GM19025 (cell line): ENCODE results near the gene COL6A2.

Source experiments
- ATAC-seq: cut with Tn5 transposase; IDR thresholded peaks from one replicate; pipeline ENCODE4 v1.9.1; 2021; ENCODE audit warnings: mild to moderate bottlenecking, low read depth, moderate library complexity; ENCODE audit not compliant: unreplicated experiment

Gene COL6A2

GRCh38 chr21:46122758-46123683 is 25.1 kb downstream of the COL6A2 start:
- ATAC-seq, result no peak

GRCh38 chr21:46124083-46124925 is 26.4 kb downstream of the COL6A2 start:
- ATAC-seq, result no peak

GRCh38 chr21:46124926-46125845 is 27.3 kb downstream of the COL6A2 start:
- no peak for ATAC-seq

GRCh38 chr21:46125846-46126301 is 28.0 kb downstream of the COL6A2 start:
- ATAC-seq, result no peak

GRCh38 chr21:46126309-46127238 is 28.7 kb downstream of the COL6A2 start:
- no peak for ATAC-seq

- ATAC-seq, result no peak
Measured at GRCh38 chr21:46127239-46128105, 29.6 kb downstream of the COL6A2 start.

- ATAC-seq, result no peak
Measured at GRCh38 chr21:46128106-46128932, 30.4 kb downstream of the COL6A2 start.

- ATAC-seq, result no peak
Measured at GRCh38 chr21:46128933-46129571, 31.1 kb downstream of the COL6A2 start.

GRCh38 chr21:46129846-46130651 is 32.1 kb downstream of the COL6A2 start:
- no peak for ATAC-seq

- no peak for ATAC-seq
Measured at GRCh38 chr21:46130831-46131587, 33.1 kb downstream of the COL6A2 start.

- no peak for ATAC-seq
Measured at GRCh38 chr21:46131588-46131837, 33.6 kb downstream of the COL6A2 start.

GRCh38 chr21:46131838-46132651 is 34.1 kb downstream of the COL6A2 start:
- no peak for ATAC-seq

- ATAC-seq, result no peak
Measured at GRCh38 chr21:46135782-46136395, 38.0 kb downstream of the COL6A2 start.

- ATAC-seq, result no peak
Measured at GRCh38 chr21:46136739-46137349, 38.9 kb downstream of the COL6A2 start.
